GM23338 (cell line): ENCODE data around the gene CD38. TPM values are rescaled to one million over a fixed set of nuclear protein-coding genes. Genes with fewer than 3 reads are reported as not detected.

ENCODE experiments used
- ATAC-seq: fragments of 200-7000 bp; cut with Tn5 transposase; 3 replicates; pipeline ENCODE4 v1.9.1; 2020
- DNase-seq: peaks from one replicate; pipeline ENCODE4 v3.0.0-alpha.2; 2015; ENCODE audit warnings: low spot score
- H2AFZ ChIP-seq: fragments of 200-600 bp; sonication (generic); 2 replicates; pipeline ENCODE4 v1.8.0; 2016; ENCODE audit warnings: antibody characterized with exemption, mild to moderate bottlenecking, moderate library complexity
- H3F3A ChIP-seq: fragments of 200-600 bp; sonication (generic); replicated peaks from 2 replicates; pipeline ENCODE4 v1.8.0; 2017; ENCODE audit warnings: antibody characterized with exemption, mixed run types, low read depth
- H3K27ac ChIP-seq: fragments of 200-600 bp; sonication (generic); 2 replicates; pipeline ENCODE4 v1.6.1; 2016; ENCODE audit warnings: low read depth
- H3K27me3 ChIP-seq: fragments of 200-600 bp; sonication (generic); 2 replicates; pipeline ENCODE4 v1.8.0; 2016; ENCODE audit warnings: mild to moderate bottlenecking, mixed run types, moderate library complexity; ENCODE audit not compliant: insufficient read depth
- H3K36me3 ChIP-seq: fragments of 200-600 bp; sonication (generic); 2 replicates; pipeline ENCODE4 v1.8.0; 2016; ENCODE audit warnings: mild to moderate bottlenecking; ENCODE audit not compliant: insufficient read depth
- H3K4me1 ChIP-seq: fragments of 200-600 bp; sonication (generic); 2 replicates; pipeline ENCODE4 v1.8.0; 2016; ENCODE audit warnings: mild to moderate bottlenecking, moderate library complexity; ENCODE audit not compliant: insufficient read depth
- H3K4me2 ChIP-seq: fragments of 200-600 bp; sonication (generic); 2 replicates; pipeline ENCODE4 v1.7.1; 2017; ENCODE audit warnings: mixed run types
- H3K4me3 ChIP-seq: fragments of 200-600 bp; sonication (generic); 2 replicates; pipeline ENCODE4 v1.6.1; 2016; ENCODE audit warnings: mixed run types
- H3K79me2 ChIP-seq: fragments of 200-600 bp; sonication (generic); replicated peaks from 2 replicates; pipeline ENCODE4 v1.8.0; 2017; ENCODE audit warnings: mild to moderate bottlenecking; ENCODE audit not compliant: insufficient read depth
- H3K9me2 ChIP-seq: fragments of 200-600 bp; sonication (generic); 2 replicates; pipeline ENCODE4 v1.8.0; 2017; ENCODE audit not compliant: insufficient read depth
- H4K20me1 ChIP-seq: fragments of 200-600 bp; sonication (generic); replicated peaks from 2 replicates; pipeline ENCODE4 v1.8.0; 2017; ENCODE audit warnings: mild to moderate bottlenecking; ENCODE audit not compliant: insufficient read depth
- H3K27ac Mint-ChIP-seq: 2 replicates; pipeline ENCODE4 v1.8.0; 2020; ENCODE audit warnings: inconsistent platforms, mild to moderate bottlenecking, moderate library complexity, mixed read lengths
- H3K27me3 Mint-ChIP-seq: 3 replicates; pipeline ENCODE4 v1.8.0; 2022; ENCODE audit warnings: low read depth, mild to moderate bottlenecking, moderate library complexity, mixed read lengths, inconsistent platforms; ENCODE audit not compliant: insufficient read depth, poor library complexity
- H3K36me3 Mint-ChIP-seq: 3 replicates; pipeline ENCODE4 v1.8.0; 2021; ENCODE audit warnings: low read depth, mild to moderate bottlenecking, inconsistent platforms, moderate library complexity, mixed read lengths
- H3K4me1 Mint-ChIP-seq: 3 replicates; pipeline ENCODE4 v1.8.0; 2020; ENCODE audit warnings: mild to moderate bottlenecking, inconsistent platforms, mixed read lengths
- H3K4me3 Mint-ChIP-seq: 3 replicates; pipeline ENCODE4 v1.8.0; 2021; ENCODE audit warnings: moderate library complexity, mild to moderate bottlenecking, inconsistent platforms, mixed read lengths
- H3K9me3 Mint-ChIP-seq: 3 replicates; pipeline ENCODE4 v1.8.0; 2020; ENCODE audit warnings: moderate library complexity, mild to moderate bottlenecking, inconsistent platforms, mixed read lengths
- EZH2 ChIP-seq: fragments of 200-600 bp; sonication (generic); IDR thresholded peaks from one replicate; pipeline ENCODE4 v1.8.0; 2017; ENCODE audit warnings: antibody characterized with exemption, mild to moderate bottlenecking, low read depth; ENCODE audit not compliant: unreplicated experiment
- POLR2AphosphoS5 ChIP-seq: IDR thresholded peaks from 2 replicates; pipeline ENCODE4 v1.6.1; 2016; ENCODE audit warnings: antibody characterized with exemption, low read depth
- ZNF462 ChIP-seq: fragments of 250-450 bp; sonication (Bioruptor Pico); IDR thresholded peaks from 2 replicates; pipeline ENCODE4 v1.5.0; 2020; ENCODE audit warnings: mild to moderate bottlenecking, moderate library complexity
- polyA plus RNA-seq: library from polyadenylated mRNA; unstranded; fragments of >200 nt; fragmentation: Nextera tagmentation; extraction: Ambion mirVana; gene quantifications from 2 replicates; pipeline ENCODE4 v1.2.1, GENCODE V29; 2016
- total RNA-seq: library from RNA; depleted of rRNA; stranded (reverse); fragments of >200 nt; shearing (Covaris generic); gene quantifications from 2 replicates; pipeline ENCODE4 v1.2.3, GENCODE V29; 2014
- TF ChIP-seq, protein P1 (sequence below): IDR thresholded peaks from one replicate; pipeline ENCODE4 v1.6.1; 2018; ENCODE audit warnings: antibody characterized with exemption; ENCODE audit not compliant: unreplicated experiment
- TF ChIP-seq, protein P2 (sequence below): IDR thresholded peaks from 2 replicates; pipeline ENCODE4 v1.6.1; 2016; ENCODE audit warnings: antibody characterized with exemption

The CD38 gene
- total and polyA plus RNA-seq, 2 experiments from 2014 or later: 0.17 to 0.24 TPM

GRCh38 chr4:15794905-15795304, 16.8 kb downstream of the CD38 start (continued):
- no peak for TF ChIP-seq ZNF462 (CRISPR knock-in tag)

DNA sequence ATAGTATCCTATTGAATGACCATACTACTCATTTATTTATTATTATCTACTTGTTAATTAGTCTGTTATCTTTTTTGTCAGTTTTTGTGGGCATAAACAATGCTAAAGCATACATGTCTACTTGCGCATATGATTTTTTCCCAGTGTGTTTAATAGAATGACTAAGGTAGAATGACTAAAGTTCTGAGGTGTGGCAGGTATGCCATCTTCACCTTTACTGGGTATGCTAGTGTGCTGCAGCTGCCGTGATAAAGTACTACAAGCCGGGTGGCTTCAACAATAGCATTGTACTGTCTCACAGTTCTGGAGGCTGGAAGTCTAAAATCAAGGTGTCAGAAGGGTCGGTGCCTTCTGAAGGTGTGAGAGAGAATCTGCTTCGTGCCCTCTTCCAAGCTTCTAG, 19.2 kb downstream of the CD38 start:
- Histone ChIP-seq H3K79me2 (no peaks in the 10 kb centered on the region), H3K36me3 (no peaks in the 10 kb centered on the region), H3K4me3 (no peak overlapping the region), H3K27ac (no peak overlapping the region), H2AFZ (no peak overlapping the region), H3K27me3 (no peaks in the 10 kb centered on the region), H4K20me1 (no peaks in the 10 kb centered on the region), H3F3A (no peaks in the 10 kb centered on the region), H3K4me2 (no peak overlapping the region), H3K4me1 (no peaks in the 10 kb centered on the region), H3K9me2 (no peaks in the 10 kb centered on the region)
- Mint-ChIP-seq H3K9me3 (peaks cover 18% of the 10 kb centered on the region; the same call in 2 of the 3 replicates), H3K36me3 (peaks cover 3% of the 10 kb centered on the region; the same call in 1 of the 3 replicates), H3K27ac (no peak overlapping the region), H3K4me3 (no peak overlapping the region), H3K4me1 (no peaks in the 10 kb centered on the region), H3K27me3 (no peaks in the 10 kb centered on the region)
- ATAC-seq: no peak
- no peak for DNase-seq
- no peak for TF ChIP-seq POLR2AphosphoS5

- DNase-seq (no peak), ATAC-seq (no peak)
- no peaks in the 10 kb centered on the region for H3K27me3 ChIP-seq
- no peaks in the 10 kb centered on the region for H3F3A ChIP-seq
- Mint-ChIP-seq H3K27ac (no peak overlapping the region), H3K4me1 (no peaks in the 10 kb centered on the region), H3K36me3 (peaks cover 3% of the 10 kb centered on the region; the same call in 1 of the 3 replicates), H3K27me3 (no peaks in the 10 kb centered on the region), H3K4me3 (no peak overlapping the region), H3K9me3 (peaks cover 10% of the 10 kb centered on the region; the same call in 2 of the 3 replicates)
- H3K4me2 ChIP-seq: no peak overlapping the region
- no peaks in the 10 kb centered on the region for H3K79me2 ChIP-seq
- no peaks in the 10 kb centered on the region for H4K20me1 ChIP-seq
- H3K9me2 ChIP-seq: no peaks in the 10 kb centered on the region
- H3K27ac ChIP-seq: no peak overlapping the region
- no peak overlapping the region for H2AFZ ChIP-seq
- H3K4me1 ChIP-seq: no peaks in the 10 kb centered on the region
- H3K4me3 ChIP-seq: no peak overlapping the region
- no peaks in the 10 kb centered on the region for H3K36me3 ChIP-seq
- TF ChIP-seq, protein P1, sequence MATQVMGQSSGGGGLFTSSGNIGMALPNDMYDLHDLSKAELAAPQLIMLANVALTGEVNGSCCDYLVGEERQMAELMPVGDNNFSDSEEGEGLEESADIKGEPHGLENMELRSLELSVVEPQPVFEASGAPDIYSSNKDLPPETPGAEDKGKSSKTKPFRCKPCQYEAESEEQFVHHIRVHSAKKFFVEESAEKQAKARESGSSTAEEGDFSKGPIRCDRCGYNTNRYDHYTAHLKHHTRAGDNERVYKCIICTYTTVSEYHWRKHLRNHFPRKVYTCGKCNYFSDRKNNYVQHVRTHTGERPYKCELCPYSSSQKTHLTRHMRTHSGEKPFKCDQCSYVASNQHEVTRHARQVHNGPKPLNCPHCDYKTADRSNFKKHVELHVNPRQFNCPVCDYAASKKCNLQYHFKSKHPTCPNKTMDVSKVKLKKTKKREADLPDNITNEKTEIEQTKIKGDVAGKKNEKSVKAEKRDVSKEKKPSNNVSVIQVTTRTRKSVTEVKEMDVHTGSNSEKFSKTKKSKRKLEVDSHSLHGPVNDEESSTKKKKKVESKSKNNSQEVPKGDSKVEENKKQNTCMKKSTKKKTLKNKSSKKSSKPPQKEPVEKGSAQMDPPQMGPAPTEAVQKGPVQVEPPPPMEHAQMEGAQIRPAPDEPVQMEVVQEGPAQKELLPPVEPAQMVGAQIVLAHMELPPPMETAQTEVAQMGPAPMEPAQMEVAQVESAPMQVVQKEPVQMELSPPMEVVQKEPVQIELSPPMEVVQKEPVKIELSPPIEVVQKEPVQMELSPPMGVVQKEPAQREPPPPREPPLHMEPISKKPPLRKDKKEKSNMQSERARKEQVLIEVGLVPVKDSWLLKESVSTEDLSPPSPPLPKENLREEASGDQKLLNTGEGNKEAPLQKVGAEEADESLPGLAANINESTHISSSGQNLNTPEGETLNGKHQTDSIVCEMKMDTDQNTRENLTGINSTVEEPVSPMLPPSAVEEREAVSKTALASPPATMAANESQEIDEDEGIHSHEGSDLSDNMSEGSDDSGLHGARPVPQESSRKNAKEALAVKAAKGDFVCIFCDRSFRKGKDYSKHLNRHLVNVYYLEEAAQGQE: no peak
- no peak for TF ChIP-seq EZH2
- TF ChIP-seq, protein P2, sequence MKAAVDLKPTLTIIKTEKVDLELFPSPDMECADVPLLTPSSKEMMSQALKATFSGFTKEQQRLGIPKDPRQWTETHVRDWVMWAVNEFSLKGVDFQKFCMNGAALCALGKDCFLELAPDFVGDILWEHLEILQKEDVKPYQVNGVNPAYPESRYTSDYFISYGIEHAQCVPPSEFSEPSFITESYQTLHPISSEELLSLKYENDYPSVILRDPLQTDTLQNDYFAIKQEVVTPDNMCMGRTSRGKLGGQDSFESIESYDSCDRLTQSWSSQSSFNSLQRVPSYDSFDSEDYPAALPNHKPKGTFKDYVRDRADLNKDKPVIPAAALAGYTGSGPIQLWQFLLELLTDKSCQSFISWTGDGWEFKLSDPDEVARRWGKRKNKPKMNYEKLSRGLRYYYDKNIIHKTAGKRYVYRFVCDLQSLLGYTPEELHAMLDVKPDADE: no peak
Observed at GRCh38 chr4:15799141-15799540, 21.0 kb downstream of the CD38 start.
